ENCODE results near the gene LMBR1. TPM values are rescaled to one million over a fixed set of nuclear protein-coding genes. Genes with fewer than 3 reads are reported as not detected.

The LMBR1 gene
- total and polyA plus RNA-seq, 2 donors (not counting 1 experiment from before 2014, with no cell fraction given) = 30.8 to 41.6 TPM

GRCh38 chr7:156693627-156694026 lies 199.4 kb downstream of the LMBR1 start:
- H3K4me1 ChIP-seq (ENCODE audit: control insufficient read depth, extremely low read depth, insufficient read depth, low read length) = no peaks in the 10 kb centered on the region

DNA sequence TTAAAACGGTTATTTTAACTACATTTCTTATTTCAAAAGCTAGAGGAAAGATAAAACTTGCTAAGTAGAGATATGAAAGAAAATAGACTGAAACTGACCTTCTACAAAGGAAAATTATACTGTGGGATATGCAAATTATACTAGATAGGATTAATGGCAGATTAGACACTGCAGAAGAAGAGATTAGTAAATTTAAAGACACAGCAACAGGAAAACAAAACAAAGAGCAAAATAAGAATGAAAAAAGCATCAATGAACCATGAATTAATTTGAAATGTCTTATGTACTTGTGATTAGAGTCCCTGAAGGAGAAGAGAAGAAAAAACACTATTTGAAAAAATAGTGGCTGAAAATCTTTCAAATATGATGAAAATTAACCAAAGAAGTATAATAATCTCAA lies 200.1 kb downstream of the LMBR1 start:
- Histone ChIP-seq H3K4me2 (ENCODE audit: extremely low read depth, insufficient read depth, low read length) (no peak overlapping the region), H3K79me2 (ENCODE audit: control insufficient read depth, insufficient read depth, low read length) (no peaks in the 10 kb centered on the region), H2AFZ (ENCODE audit: low read length) (no peak overlapping the region), H3K36me3 (ENCODE audit: control insufficient read depth, insufficient read depth, low read length) (no peaks in the 10 kb centered on the region), H3K4me3 (replicated peaks in 1 of 4; ENCODE audit: control extremely low read depth in 1 of 4, insufficient read depth in 1 of 4, low read depth in 3 of 4, low read length in 4 of 4) (no peak overlapping the region), H4K20me1 (ENCODE audit: control insufficient read depth, extremely low read depth, insufficient read depth, low read length) (no peaks in the 10 kb centered on the region), H3K27ac (ENCODE audit: insufficient read depth, low read length) (no peak overlapping the region), H3K9ac (ENCODE audit: insufficient read depth, low read length) (no peak overlapping the region), H3K9me3 (ENCODE audit: control insufficient read depth, insufficient read depth, low read depth, low read length) (no peaks in the 10 kb centered on the region), H3K27me3 (ENCODE audit: control insufficient read depth, insufficient read depth, low read length) (no peaks in the 10 kb centered on the region), H3K4me1 (ENCODE audit: control insufficient read depth, extremely low read depth, insufficient read depth, low read length) (no peaks in the 10 kb centered on the region)
- no peak for DNase-seq (ENCODE audit: low read depth in 2 of 2)
- TF ChIP-seq CTCF (conservative IDR thresholded peaks at IDR 0.05 in 1 of 2, IDR thresholded peaks at IDR 0.05 in 1 of 2; ENCODE audit: low read depth in 1 of 2, low read length in 2 of 2) (no peak), EZH2 (IDR thresholded peaks at IDR 0.05; ENCODE audit: low read length, missing control alignments) (no peak)

More at GRCh38 chr7:156693627-156694026, 199.4 kb downstream of the LMBR1 start:
- Histone ChIP-seq H3K9ac (ENCODE audit: insufficient read depth, low read length) (no peak overlapping the region), H3K36me3 (ENCODE audit: control insufficient read depth, insufficient read depth, low read length) (no peaks in the 10 kb centered on the region), H3K4me2 (ENCODE audit: extremely low read depth, insufficient read depth, low read length) (no peak overlapping the region), H3K27me3 (ENCODE audit: control insufficient read depth, insufficient read depth, low read length) (no peaks in the 10 kb centered on the region), H3K27ac (ENCODE audit: insufficient read depth, low read length) (no peak overlapping the region), H3K4me3 (replicated peaks in 1 of 4; ENCODE audit: control extremely low read depth in 1 of 4, insufficient read depth in 1 of 4, low read depth in 3 of 4, low read length in 4 of 4) (no peak overlapping the region), H3K79me2 (ENCODE audit: control insufficient read depth, insufficient read depth, low read length) (no peaks in the 10 kb centered on the region), H2AFZ (ENCODE audit: low read length) (no peak overlapping the region), H3K9me3 (ENCODE audit: control insufficient read depth, insufficient read depth, low read depth, low read length) (no peaks in the 10 kb centered on the region), H4K20me1 (ENCODE audit: control insufficient read depth, extremely low read depth, insufficient read depth, low read length) (no peaks in the 10 kb centered on the region)
- no peak for TF ChIP-seq CTCF (conservative IDR thresholded peaks at IDR 0.05 in 1 of 2, IDR thresholded peaks at IDR 0.05 in 1 of 2; ENCODE audit: low read depth in 1 of 2, low read length in 2 of 2)
- no peak for TF ChIP-seq EZH2 (IDR thresholded peaks at IDR 0.05; ENCODE audit: low read length, missing control alignments)
- no peak for DNase-seq (ENCODE audit: low read depth in 2 of 2)

- no peak overlapping the region for H3K9ac ChIP-seq (ENCODE audit: insufficient read depth, low read length)
- no peak for DNase-seq (ENCODE audit: low read depth in 2 of 2)
- H3K4me3 ChIP-seq (replicated peaks in 1 of 4; ENCODE audit: control extremely low read depth in 1 of 4, insufficient read depth in 1 of 4, low read depth in 3 of 4, low read length in 4 of 4) = no peak overlapping the region
- H3K27ac ChIP-seq (ENCODE audit: insufficient read depth, low read length) = no peak overlapping the region
- H3K4me1 ChIP-seq (ENCODE audit: control insufficient read depth, extremely low read depth, insufficient read depth, low read length) = no peaks in the 10 kb centered on the region
- no peaks in the 10 kb centered on the region for H3K79me2 ChIP-seq (ENCODE audit: control insufficient read depth, insufficient read depth, low read length)
- H4K20me1 ChIP-seq (ENCODE audit: control insufficient read depth, extremely low read depth, insufficient read depth, low read length) = no peaks in the 10 kb centered on the region
- TF ChIP-seq CTCF (conservative IDR thresholded peaks at IDR 0.05 in 1 of 2, IDR thresholded peaks at IDR 0.05 in 1 of 2; ENCODE audit: low read depth in 1 of 2, low read length in 2 of 2) = no peak
- no peak for TF ChIP-seq EZH2 (IDR thresholded peaks at IDR 0.05; ENCODE audit: low read length, missing control alignments)
- H3K9me3 ChIP-seq (ENCODE audit: control insufficient read depth, insufficient read depth, low read depth, low read length) = no peaks in the 10 kb centered on the region
- H2AFZ ChIP-seq (ENCODE audit: low read length) = no peak overlapping the region
- no peaks in the 10 kb centered on the region for H3K27me3 ChIP-seq (ENCODE audit: control insufficient read depth, insufficient read depth, low read length)
- no peak overlapping the region for H3K4me2 ChIP-seq (ENCODE audit: extremely low read depth, insufficient read depth, low read length)
- H3K36me3 ChIP-seq (ENCODE audit: control insufficient read depth, insufficient read depth, low read length) = no peaks in the 10 kb centered on the region
These were observed 201.2 kb downstream of the LMBR1 start for GRCh38 chr7:156691764-156692163.

All from fibroblast of lung (primary cell).